Measurements from ENCODE around the gene FADS6.

- TF ChIP-seq CTCF (IDR thresholded peaks at IDR 0.05) (no peak), POLR2A (IDR thresholded peaks at IDR 0.05) (no peak)
Observed at GRCh38 chr17:74920642-74921025, 27.2 kb upstream of the FADS6 start.
